Endothelial cell of umbilical vein (primary cell): ENCODE results near the gene NFATC2. TPM values are rescaled to one million over a fixed set of nuclear protein-coding genes. Genes with fewer than 3 reads are reported as not detected.

ENCODE experiments used
- BruUV-seq: library from RNA; stranded (reverse); fragments of 400-500 nt; replicated peaks from 2 replicates; lab custom pipeline; 2021; lab: Mats Ljungman, UMichigan
- CTCF ChIA-PET: fragments of 300-600, 350-600 bp; sonication (Branson Sonifier 250); formaldehyde crosslinking; loops from one replicate; lab custom pipeline; 2021; ENCODE audit warnings: antibody characterized with exemption, inconsistent platforms; lab: Charles Lee
- POLR2A ChIA-PET: fragments of 300-600, 350-600 bp; sonication (Branson Sonifier 250); formaldehyde crosslinking; loops from one replicate; lab custom pipeline; 2021; ENCODE audit warnings: antibody characterized with exemption, inconsistent platforms; lab: Charles Lee
- DNase-seq: peaks from one replicate; pipeline ENCODE4 v3.0.0-alpha.2; 2011; ENCODE audit warnings: low read depth, low spot score
- FAIRE-seq: peaks from 2 replicates; lab custom pipeline; 2011; peaks lifted over from hg19 to GRCh38; lab: Jason Lieb, UNC
- H2AFZ ChIP-seq: 2 replicates; pipeline ENCODE4 v1.6.0; 2012; ENCODE audit warnings: low read depth, low read length, control low read depth, inconsistent platforms
- H3K27ac ChIP-seq: 2 replicates; pipeline ENCODE4 v1.5.1; 2011; ENCODE audit warnings: low read depth, mild to moderate bottlenecking, control low read depth, low read length, moderate library complexity; ENCODE audit not compliant: insufficient read depth
- H3K27me3 ChIP-seq, 2 experiments: 2 replicates each; pipeline versions ENCODE4 v1.6.0 to v1.6.1; 2011; ENCODE audit warnings: low read length in 2 of 2, mixed read lengths in 1 of 2; ENCODE audit not compliant: control insufficient read depth in 2 of 2, insufficient read depth in 2 of 2
- H3K36me3 ChIP-seq, 2 experiments: 2 replicates in 1 of 2; 3 replicates in 1 of 2; pipeline ENCODE4 v1.5.1; 2011; ENCODE audit warnings: low read length in 2 of 2, mild to moderate bottlenecking in 1 of 2, moderate library complexity in 1 of 2; ENCODE audit not compliant: control insufficient read depth in 2 of 2, insufficient read depth in 2 of 2; ENCODE audit errors: extremely low read depth in 1 of 2
- H3K4me1 ChIP-seq: 3 replicates; pipeline ENCODE4 v1.5.1; 2011; ENCODE audit warnings: mild to moderate bottlenecking, low read length; ENCODE audit not compliant: control insufficient read depth, insufficient read depth; ENCODE audit errors: extremely low read depth
- H3K4me2 ChIP-seq: 2 replicates; pipeline ENCODE4 v1.6.1; 2011; ENCODE audit warnings: low read length, control low read depth, mixed read lengths; ENCODE audit not compliant: insufficient read depth
- H3K4me3 ChIP-seq, 3 experiments: fragments of 200-600 bp in 1 of 3; sonication (generic), shearing (Covaris generic) in 1 of 3; replicated peaks in 1 of 3; 2 replicates each; pipeline ENCODE4 v1.5.1; 2011 to 2016; ENCODE audit warnings: control low read depth in 3 of 3, low read length in 3 of 3, mild to moderate bottlenecking in 2 of 3, inconsistent platforms in 1 of 3, low read depth in 1 of 3, moderate library complexity in 1 of 3; ENCODE audit not compliant: insufficient read depth in 1 of 3
- H3K79me2 ChIP-seq: 2 replicates; pipeline ENCODE4 v1.6.0; 2012; ENCODE audit warnings: low read length, inconsistent platforms; ENCODE audit not compliant: control insufficient read depth, insufficient read depth
- H3K9ac ChIP-seq: replicated peaks from 2 replicates; pipeline ENCODE3; 2011; ENCODE audit warnings: low read length, control low read depth; ENCODE audit not compliant: insufficient read depth; ENCODE audit errors: extremely low read depth
- H3K9me1 ChIP-seq: replicated peaks from 3 replicates; pipeline ENCODE4 v1.6.0; 2011; ENCODE audit warnings: mild to moderate bottlenecking, low read length; ENCODE audit not compliant: control insufficient read depth, insufficient read depth; ENCODE audit errors: extremely low read depth
- H3K9me3 ChIP-seq: replicated peaks from 2 replicates; pipeline ENCODE4 v1.5.1; 2012; ENCODE audit warnings: low read length, inconsistent platforms; ENCODE audit not compliant: control insufficient read depth, insufficient read depth
- H4K20me1 ChIP-seq: replicated peaks from 2 replicates; pipeline ENCODE3; 2011; ENCODE audit warnings: mild to moderate bottlenecking, low read length; ENCODE audit not compliant: control insufficient read depth, insufficient read depth; ENCODE audit errors: extremely low read depth
- CTCF ChIP-seq, 2 donors: IDR thresholded peaks; 1 replicate in 1 of 2; 2 replicates in 1 of 2; pipeline ENCODE4 v1.5.1; 2011; ENCODE audit warnings: low read length in 2 of 2, mild to moderate bottlenecking in 2 of 2, moderate library complexity in 2 of 2, control low read depth in 1 of 2, inconsistent platforms in 1 of 2, low read depth in 1 of 2; ENCODE audit not compliant: insufficient read depth in 1 of 2; ENCODE audit errors: extremely low read depth in 1 of 2
- EZH2 ChIP-seq: IDR thresholded peaks from 2 replicates; pipeline ENCODE4 v1.6.1; 2012; ENCODE audit warnings: borderline replicate concordance, low read depth, mild to moderate bottlenecking, moderate library complexity, low read length, inconsistent platforms; ENCODE audit not compliant: severe bottlenecking
- FOS ChIP-seq: IDR thresholded peaks from 2 replicates; pipeline ENCODE4 v1.6.1; 2011; ENCODE audit warnings: mild to moderate bottlenecking, low read length, moderate library complexity, borderline replicate concordance; ENCODE audit not compliant: insufficient read depth
- GATA2 ChIP-seq: IDR thresholded peaks from 2 replicates; pipeline ENCODE4 v1.7.0; 2011; ENCODE audit warnings: low read depth, mild to moderate bottlenecking, moderate library complexity, mixed read lengths, low read length; ENCODE audit not compliant: insufficient read length, insufficient read depth
- JUN ChIP-seq: IDR thresholded peaks from 2 replicates; pipeline ENCODE4 v1.6.1; 2011; ENCODE audit warnings: borderline replicate concordance, low read depth; ENCODE audit not compliant: insufficient read length, insufficient read depth
- MAX ChIP-seq: IDR thresholded peaks from 2 replicates; pipeline ENCODE4 v1.6.1; 2011; ENCODE audit not compliant: insufficient read depth, insufficient read length
- MYC ChIP-seq: IDR thresholded peaks from one replicate; pipeline ENCODE4 v1.6.1; 2011; ENCODE audit warnings: mild to moderate bottlenecking, low read depth, low read length
- POLR2A ChIP-seq: IDR thresholded peaks from 2 replicates; pipeline ENCODE4 v1.6.1; 2012; ENCODE audit warnings: low read depth, mild to moderate bottlenecking, control low read depth, low read length
- POLR2AphosphoS5 ChIP-seq: IDR thresholded peaks from 2 replicates; pipeline ENCODE4 v1.6.1; 2012; ENCODE audit warnings: low read depth, mild to moderate bottlenecking, control low read depth, low read length, moderate library complexity; ENCODE audit not compliant: insufficient read depth
- dilution Hi-C: fragments of 300-500 bp; cut with MboI; formaldehyde crosslinking; loops from one replicate; pipeline ENCODE4 v1.15.0; 2019; ENCODE audit warnings: low sequenced_read_pairs; ENCODE audit not compliant: extremely low pct_ligation_motif_present
- intact Hi-C: fragments of 100-400 bp; cut with micrococcal nuclease; formaldehyde crosslinking; loops from one replicate; pipeline ENCODE4 v1.10.0; 2022
- polyA plus RNA-seq, 4 experiments: library from polyadenylated mRNA; depleted of rRNA in 3 of 4; stranded (reverse) in 3 of 4; unstranded in 1 of 4; fragments of >200 nt; gene quantifications; 2 replicates each; pipeline versions ENCODE4 v1.2.1 to v1.2.3, GENCODE V29; 2011 to 2012; ENCODE audit warnings: missing spikeins in 1 of 4
- total RNA-seq: library from RNA; stranded (reverse); gene quantifications from 2 replicates; pipeline ENCODE4 v1.2.3, GENCODE V29; 2021

The NFATC2 gene
- total and polyA plus RNA-seq, 2 donors (not counting 3 experiments of a cell fraction or from before 2014, with no cell fraction given), result 3.1 to 13.0 TPM

GRCh38 chr20:51470499-51470820, 72.1 kb downstream of the NFATC2 start:
- Histone ChIP-seq H2AFZ (no peak overlapping the region), H4K20me1 (no peaks in the 10 kb centered on the region), H3K4me3 (no peak overlapping the region), H3K9me3 (no peaks in the 10 kb centered on the region), H3K27ac (no peak overlapping the region), H3K27me3 (no peaks in the 10 kb centered on the region), H3K36me3 (peaks cover 0 to 5% of the 10 kb centered on the region in 2 experiments), H3K4me2 (no peak overlapping the region), H3K9me1 (no peaks in the 10 kb centered on the region), H3K79me2 (no peaks in the 10 kb centered on the region), H3K4me1 (peaks cover 2% of the 10 kb centered on the region), H3K9ac (no peak overlapping the region)
- FAIRE-seq, result no peak
- DNase-seq, result no peak
- CTCF ChIA-PET, result no interaction called here
- intact Hi-C loops, result no loop called here
- dilution Hi-C loops, result no loop called here
- no TSS peak for BruUV-seq
- POLR2A ChIA-PET, result no interaction called here
- TF ChIP-seq MYC, result no peak

- dilution Hi-C loops (no loop called here), intact Hi-C loops (loop anchor here (10.0 kb wide), 1 partner anchor 495 kb away; no protein-coding TSS in a partner anchor)
- Histone ChIP-seq H2AFZ (no peak overlapping the region), H3K36me3 (peaks cover 0 to 5% of the 10 kb centered on the region in 2 experiments), H3K9me1 (no peaks in the 10 kb centered on the region), H3K4me1 (peaks cover 2% of the 10 kb centered on the region), H3K4me2 (no peak overlapping the region), H3K9ac (no peak overlapping the region), H3K27me3 (no peaks in the 10 kb centered on the region), H3K27ac (no peak overlapping the region), H3K9me3 (no peaks in the 10 kb centered on the region), H4K20me1 (no peaks in the 10 kb centered on the region), H3K4me3 (no peak overlapping the region), H3K79me2 (no peaks in the 10 kb centered on the region)
- no peak for TF ChIP-seq MYC
- no peak for TF ChIP-seq EZH2
- TF ChIP-seq POLR2AphosphoS5, result no peak
- TF ChIP-seq MAX, result no peak
- no peak for TF ChIP-seq CTCF (IDR thresholded peaks at IDR 0.05; ENCODE audit: extremely low read depth in 1 of 2, insufficient read depth in 1 of 2, low read depth in 1 of 2, low read length in 2 of 2)
- no peak for TF ChIP-seq GATA2
- no peak for TF ChIP-seq FOS
- no peak for TF ChIP-seq JUN
- no peak for TF ChIP-seq POLR2A
- CTCF ChIA-PET, result no interaction called here
- POLR2A ChIA-PET, result no interaction called here
- DNase-seq (peak; percentile 80), FAIRE-seq (no peak)
- BruUV-seq, result no TSS peak
Measured at GRCh38 chr20:51469578-51470498, 72.7 kb downstream of the NFATC2 start.
